ENCODE data around the gene BAK1. TPM values are rescaled to one million over a fixed set of nuclear protein-coding genes. Genes with fewer than 3 reads are reported as not detected.

Gene BAK1
- polyA plus RNA-seq, 1 experiment = 13.0 TPM

GRCh38 chr6:33584700-33585402 is 4.8 kb upstream of the BAK1 start:
- Histone ChIP-seq H3K4me3 (ENCODE audit: low read depth, low read length) (no peak overlapping the region), H3K9me3 (ENCODE audit: control insufficient read depth, insufficient read depth, low read length) (peaks cover 1% of the 10 kb centered on the region; the same call in 1 of the 2 replicates), H3K27ac (ENCODE audit: low read depth, low read length) (no peak overlapping the region), H3K27me3 (ENCODE audit: control insufficient read depth, insufficient read depth, low read length) (no peaks in the 10 kb centered on the region)
- no peak for TF ChIP-seq CTCF (IDR thresholded peaks at IDR 0.05; ENCODE audit: low read depth, low read length)
- ChIA-PET CTCF (interaction anchor here (0.6 to 3.5 kb wide), 23 partner anchors 10 to 571 kb away, joined by 3 to 22 read pairs (median 4); partner anchors contain the start of genes IP6K3 and UQCC2), POLR2A (no interaction called here)
- no peak for DNase-seq (ENCODE audit: low read depth, low spot score)

DNA sequence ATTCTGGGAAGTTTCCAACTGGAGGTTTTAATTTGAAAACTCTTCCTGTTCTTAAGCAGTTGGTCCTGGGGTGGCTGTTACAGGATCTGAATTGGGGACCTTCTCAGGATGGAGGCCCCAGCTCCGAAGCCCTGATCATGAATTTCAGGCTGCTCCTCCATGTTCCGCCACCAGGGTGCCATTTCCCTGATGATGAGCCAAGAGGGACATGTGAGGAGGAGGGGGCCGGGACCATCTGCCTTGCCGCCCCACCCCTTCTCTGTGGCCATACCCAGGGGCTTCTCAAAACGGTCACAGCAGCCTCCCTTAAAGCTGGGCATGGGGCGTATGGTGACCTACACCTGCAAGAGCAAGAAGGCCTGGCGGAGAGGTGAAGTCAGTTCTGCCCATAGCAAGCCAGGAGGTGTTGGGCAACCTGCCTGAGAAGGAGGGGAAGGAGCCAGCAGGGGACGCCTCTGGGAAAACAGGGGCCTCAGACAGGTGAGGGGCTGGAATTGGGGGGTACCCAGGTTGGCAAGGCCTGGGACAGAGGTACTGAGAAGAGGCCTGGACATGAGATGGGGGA is 3.6 kb upstream of the BAK1 start:
- CTCF ChIA-PET = interaction anchor here (0.6 to 1.8 kb wide), 3 partner anchors 127 to 572 kb away, joined by 7 to 9 read pairs (median 8); partner anchors contain the start of gene UQCC2
- H3K27me3 ChIP-seq (ENCODE audit: control insufficient read depth, insufficient read depth, low read length) = no peaks in the 10 kb centered on the region
- no peak overlapping the region for H3K4me3 ChIP-seq (ENCODE audit: low read depth, low read length)
- peaks cover 4% of the 10 kb centered on the region; the same call in 1 of the 2 replicates for H3K9me3 ChIP-seq (ENCODE audit: control insufficient read depth, insufficient read depth, low read length)
- peak; percentile 42 for TF ChIP-seq CTCF (IDR thresholded peaks at IDR 0.05; ENCODE audit: low read depth, low read length)
- H3K27ac ChIP-seq (ENCODE audit: low read depth, low read length) = no peak overlapping the region
- DNase-seq (ENCODE audit: low read depth, low spot score) = no peak
- POLR2A ChIA-PET = no interaction called here

- Histone ChIP-seq H3K9me3 (ENCODE audit: control insufficient read depth, insufficient read depth, low read length) (peaks cover 4% of the 10 kb centered on the region; the same call in 1 of the 2 replicates), H3K27ac (ENCODE audit: low read depth, low read length) (no peak overlapping the region), H3K4me3 (ENCODE audit: low read depth, low read length) (no peak overlapping the region), H3K27me3 (ENCODE audit: control insufficient read depth, insufficient read depth, low read length) (no peaks in the 10 kb centered on the region)
- POLR2A ChIA-PET = no interaction called here
- DNase-seq (ENCODE audit: low read depth, low spot score) = no peak
- CTCF ChIA-PET = interaction anchor here (1.0 to 3.4 kb wide), 2 partner anchors 9 to 130 kb away, joined by 7 to 28 read pairs; partner anchors contain the start of gene UQCC2
- no peak for TF ChIP-seq CTCF (IDR thresholded peaks at IDR 0.05; ENCODE audit: low read depth, low read length)
Measured at GRCh38 chr6:33581186-33581585, 1.1 kb upstream of the BAK1 start.

DNA sequence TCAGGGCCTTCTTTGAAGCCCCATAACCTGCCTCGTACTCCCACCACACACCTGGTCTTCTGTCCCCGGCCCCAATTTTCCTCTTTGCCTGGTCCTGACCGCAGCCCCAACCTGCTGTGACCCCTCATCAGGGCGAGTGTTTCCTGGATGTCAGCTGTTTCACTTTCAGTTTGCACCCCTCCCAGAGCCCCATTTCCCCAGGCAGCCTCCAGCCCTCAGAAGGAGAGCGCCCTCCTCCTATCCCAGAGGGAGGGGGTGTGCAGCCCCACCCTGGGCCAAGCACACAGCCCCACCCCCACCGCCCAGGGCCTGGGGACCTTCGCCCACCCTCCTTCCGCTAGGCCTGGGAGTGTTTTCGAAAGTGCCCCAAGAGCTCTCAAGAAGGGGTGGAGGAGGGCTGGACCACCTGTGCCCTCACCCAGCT is 1.5 kb downstream of the BAK1 start:
- DNase-seq (ENCODE audit: low read depth, low spot score) = no peak
- H3K27me3 ChIP-seq (ENCODE audit: control insufficient read depth, insufficient read depth, low read length) = no peaks in the 10 kb centered on the region
- peaks cover 4% of the 10 kb centered on the region; the same call in 1 of the 2 replicates for H3K9me3 ChIP-seq (ENCODE audit: control insufficient read depth, insufficient read depth, low read length)
- TF ChIP-seq CTCF (IDR thresholded peaks at IDR 0.05; ENCODE audit: low read depth, low read length) = no peak
- POLR2A ChIA-PET = no interaction called here
- H3K27ac ChIP-seq (ENCODE audit: low read depth, low read length) = no peak overlapping the region
- H3K4me3 ChIP-seq (ENCODE audit: low read depth, low read length) = peak overlapping the region; percentile 91
- CTCF ChIA-PET = interaction anchor here (0.6 to 3.4 kb wide), 4 partner anchors 12 to 577 kb away, joined by 4 to 28 read pairs (median 6); partner anchors contain the start of gene UQCC2

DNA sequence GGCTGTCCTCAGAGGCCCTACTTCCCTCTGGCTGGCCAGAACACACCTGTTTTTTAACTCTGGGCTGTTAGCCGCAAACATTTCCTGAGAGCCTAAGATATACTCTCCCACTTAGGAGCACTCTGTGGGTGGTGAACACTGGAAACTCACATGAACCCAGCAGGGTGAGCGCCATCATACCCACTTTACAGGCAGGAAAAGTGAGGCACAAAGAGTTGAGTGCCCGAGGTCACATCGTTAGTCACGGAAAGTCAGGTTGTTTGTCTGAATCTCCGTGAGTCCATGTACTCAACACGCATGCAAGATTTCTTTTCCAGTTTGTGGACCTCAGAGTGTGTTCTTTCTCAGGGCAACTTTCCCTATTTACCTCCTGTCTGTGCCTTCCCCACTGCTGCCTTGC is 1.9 kb downstream of the BAK1 start:
- H3K27ac ChIP-seq (ENCODE audit: low read depth, low read length) = no peak overlapping the region
- DNase-seq (ENCODE audit: low read depth, low spot score) = no peak
- peak overlapping the region; percentile 91 for H3K4me3 ChIP-seq (ENCODE audit: low read depth, low read length)
- ChIA-PET CTCF (interaction anchor here (0.6 kb wide), 1 partner anchor 254 kb away, joined by 4 read pairs; no protein-coding TSS in a partner anchor), POLR2A (no interaction called here)
- H3K9me3 ChIP-seq (ENCODE audit: control insufficient read depth, insufficient read depth, low read length) = peaks cover 4% of the 10 kb centered on the region; the same call in 1 of the 2 replicates
- H3K27me3 ChIP-seq (ENCODE audit: control insufficient read depth, insufficient read depth, low read length) = no peaks in the 10 kb centered on the region
- no peak for TF ChIP-seq CTCF (IDR thresholded peaks at IDR 0.05; ENCODE audit: low read depth, low read length)

Measured in AG04450 (cell line).